Neural progenitor cell (in vitro differentiated cells): ENCODE results near the gene GHR. TPM values are rescaled to one million over a fixed set of nuclear protein-coding genes. Genes with fewer than 3 reads are reported as not detected.
"Not testable (repeated sequence)": the region's sequence is repeated elsewhere in the genome, so short reads cannot be mapped to it uniquely, and the experiment has no call there.

Experiments used
- DNase-seq: peaks from one replicate; pipeline ENCODE4 v3.0.0-alpha.2; 2016; ENCODE audit warnings: low spot score
- H2AFZ ChIP-seq: fragments of 200-600 bp; sonication (generic); replicated peaks from 2 replicates; pipeline ENCODE4 v1.6.1; 2016; ENCODE audit warnings: antibody characterized with exemption
- H3F3A ChIP-seq: fragments of 200-600 bp; sonication (generic); 2 replicates; pipeline ENCODE4 v1.6.1; 2016; ENCODE audit warnings: antibody characterized with exemption, low read depth
- H3K27ac ChIP-seq: fragments of 200-600 bp; sonication (generic); 2 replicates; pipeline ENCODE4 v1.5.1; 2016; ENCODE audit warnings: mild to moderate bottlenecking
- H3K27me3 ChIP-seq: fragments of 200-600 bp; sonication (generic); 2 replicates; pipeline ENCODE4 v1.6.1; 2016; ENCODE audit warnings: mild to moderate bottlenecking, moderate library complexity
- H3K36me3 ChIP-seq: fragments of 200-600 bp; sonication (generic); 2 replicates; pipeline ENCODE4 v1.5.1; 2016
- H3K4me1 ChIP-seq: fragments of 200-600 bp; sonication (generic); 2 replicates; pipeline ENCODE4 v1.6.1; 2016; ENCODE audit warnings: mixed run types
- H3K4me2 ChIP-seq: fragments of 200-600 bp; sonication (generic); 2 replicates; pipeline ENCODE4 v1.6.1; 2016
- H3K4me3 ChIP-seq: fragments of 200-600 bp; sonication (generic); 2 replicates; pipeline ENCODE4 v1.5.1; 2016
- H3K79me2 ChIP-seq: fragments of 200-600 bp; sonication (generic); 2 replicates; pipeline ENCODE4 v1.6.1; 2016; ENCODE audit warnings: low read depth
- H3K9ac ChIP-seq: fragments of 200-600 bp; sonication (generic); 2 replicates; pipeline ENCODE4 v1.6.1; 2016
- H3K9me3 ChIP-seq: fragments of 200-600 bp; sonication (generic); 2 replicates; pipeline ENCODE4 v1.5.1; 2016; ENCODE audit warnings: low read depth
- H4K20me1 ChIP-seq: fragments of 200-600 bp; sonication (generic); 2 replicates; pipeline ENCODE4 v1.6.1; 2016; ENCODE audit warnings: low read depth
- H3K27ac Mint-ChIP-seq: 3 replicates; pipeline ENCODE4 v1.8.0; 2021; ENCODE audit warnings: mixed read lengths
- H3K27me3 Mint-ChIP-seq: 2 replicates; pipeline ENCODE4 v1.8.0; 2022; ENCODE audit warnings: low read depth, mild to moderate bottlenecking, inconsistent platforms, moderate library complexity, mixed read lengths; ENCODE audit not compliant: insufficient read depth
- H3K36me3 Mint-ChIP-seq: 3 replicates; pipeline ENCODE4 v1.8.0; 2021; ENCODE audit warnings: mixed read lengths
- H3K4me1 Mint-ChIP-seq: 3 replicates; pipeline ENCODE4 v1.8.0; 2021; ENCODE audit warnings: mixed read lengths
- H3K4me3 Mint-ChIP-seq: 3 replicates; pipeline ENCODE4 v1.8.0; 2021; ENCODE audit warnings: mild to moderate bottlenecking, moderate library complexity, mixed read lengths
- H3K9me3 Mint-ChIP-seq: 3 replicates; pipeline ENCODE4 v1.8.0; 2020; ENCODE audit warnings: mixed read lengths
- CTCF ChIP-seq: fragments of 200-600 bp; sonication (generic); IDR thresholded peaks from 2 replicates; pipeline ENCODE4 v1.5.1; 2017; ENCODE audit warnings: antibody characterized with exemption, mild to moderate bottlenecking
- EZH2 ChIP-seq: fragments of 200-600 bp; sonication (generic); IDR thresholded peaks from 2 replicates; pipeline ENCODE4 v1.6.1; 2017; ENCODE audit warnings: antibody characterized with exemption, mild to moderate bottlenecking, moderate library complexity
- EZH2phosphoT487 ChIP-seq: fragments of 200-600 bp; sonication (generic); IDR thresholded peaks from 2 replicates; pipeline ENCODE4 v1.6.1; 2017; ENCODE audit warnings: antibody characterized with exemption
- total RNA-seq: library from RNA; depleted of rRNA; stranded (reverse); fragments of >200 nt; gene quantifications from 2 replicates; pipeline ENCODE4 v1.2.3, GENCODE V29; 2015; ENCODE audit warnings: low replicate concordance

GHR gene
- total RNA-seq, 1 donor from 2014 or later = 0.07 TPM

- Histone ChIP-seq H3K4me3 (no peak overlapping the region), H3F3A (no peaks in the 10 kb centered on the region), H3K79me2 (no peaks in the 10 kb centered on the region), H2AFZ (no peak overlapping the region), H3K9ac (no peak overlapping the region), H3K27me3 (no peaks in the 10 kb centered on the region), H3K36me3 (no peaks in the 10 kb centered on the region), H3K4me1 (no peaks in the 10 kb centered on the region), H3K4me2 (no peak overlapping the region), H3K9me3 (no peaks in the 10 kb centered on the region), H3K27ac (no peak overlapping the region), H4K20me1 (no peaks in the 10 kb centered on the region)
- H3K9me3 Mint-ChIP-seq = no peaks in the 10 kb centered on the region
- no peak for DNase-seq
- H3K4me1 Mint-ChIP-seq = no peaks in the 10 kb centered on the region
- no peaks in the 10 kb centered on the region for H3K36me3 Mint-ChIP-seq
- TF ChIP-seq EZH2phosphoT487 = no peak
- TF ChIP-seq EZH2 = no peak
- no peak for TF ChIP-seq CTCF
- no peak overlapping the region for H3K4me3 Mint-ChIP-seq
- no peaks in the 10 kb centered on the region for H3K27me3 Mint-ChIP-seq
- H3K27ac Mint-ChIP-seq = no peak overlapping the region
Observed at GRCh38 chr5:42654645-42655044, 231.4 kb downstream of the GHR start.

- Mint-ChIP-seq H3K9me3 (no peaks in the 10 kb centered on the region), H3K36me3 (no peaks in the 10 kb centered on the region)
- no peak overlapping the region for H3K4me2 ChIP-seq
Observed at GRCh38 chr5:42655982-42656650, 232.9 kb downstream of the GHR start.

GRCh38 chr5:42656651-42657015 lies 233.4 kb downstream of the GHR start:
- no peak overlapping the region for H3K9ac ChIP-seq
- no peak for TF ChIP-seq EZH2phosphoT487
- peak; percentile 9 for TF ChIP-seq CTCF
- H3K27me3 ChIP-seq = no peaks in the 10 kb centered on the region
- no peak overlapping the region for H3K27ac Mint-ChIP-seq
- no peak for DNase-seq
- H3K27ac ChIP-seq = no peak overlapping the region
- no peaks in the 10 kb centered on the region for H3K36me3 ChIP-seq
- no peaks in the 10 kb centered on the region for H3K27me3 Mint-ChIP-seq
- no peak overlapping the region for H2AFZ ChIP-seq
- no peaks in the 10 kb centered on the region for H3K4me1 Mint-ChIP-seq
- no peaks in the 10 kb centered on the region for H3K4me1 ChIP-seq
- H3K9me3 ChIP-seq = no peaks in the 10 kb centered on the region
- H3K4me2 ChIP-seq = no peak overlapping the region
- no peaks in the 10 kb centered on the region for H3K9me3 Mint-ChIP-seq
- no peaks in the 10 kb centered on the region for H4K20me1 ChIP-seq
- H3K36me3 Mint-ChIP-seq = no peaks in the 10 kb centered on the region
- no peaks in the 10 kb centered on the region for H3F3A ChIP-seq
- H3K4me3 Mint-ChIP-seq = no peak overlapping the region
- no peak overlapping the region for H3K4me3 ChIP-seq
- H3K79me2 ChIP-seq = no peaks in the 10 kb centered on the region

More at GRCh38 chr5:42655982-42656650, 232.9 kb downstream of the GHR start:
- Mint-ChIP-seq H3K27me3 (no peaks in the 10 kb centered on the region), H3K4me3 (no peak overlapping the region), H3K27ac (no peak overlapping the region), H3K4me1 (no peaks in the 10 kb centered on the region)
- H4K20me1 ChIP-seq = no peaks in the 10 kb centered on the region
- no peak overlapping the region for H3K27ac ChIP-seq
- no peak overlapping the region for H3K9ac ChIP-seq
- H3K36me3 ChIP-seq = no peaks in the 10 kb centered on the region
- no peak overlapping the region for H3K4me3 ChIP-seq
- no peaks in the 10 kb centered on the region for H3K27me3 ChIP-seq
- no peak for DNase-seq
- no peaks in the 10 kb centered on the region for H3F3A ChIP-seq
- TF ChIP-seq EZH2phosphoT487 (no peak), EZH2 (no peak), CTCF (no peak)
- no peaks in the 10 kb centered on the region for H3K9me3 ChIP-seq
- H3K4me1 ChIP-seq = no peaks in the 10 kb centered on the region
- no peaks in the 10 kb centered on the region for H3K79me2 ChIP-seq
- H2AFZ ChIP-seq = no peak overlapping the region

- H3K4me3 Mint-ChIP-seq, H3K9ac ChIP-seq, H3K9me3 Mint-ChIP-seq, H3K4me1 ChIP-seq, H3K9me3 ChIP-seq, H3K27me3 ChIP-seq, H3K4me1 Mint-ChIP-seq, H3F3A ChIP-seq, DNase-seq, H4K20me1 ChIP-seq, H2AFZ ChIP-seq, H3K79me2 ChIP-seq, H3K27ac ChIP-seq, H3K4me3 ChIP-seq, H3K36me3 ChIP-seq, H3K36me3 Mint-ChIP-seq, H3K4me2 ChIP-seq, H3K27me3 Mint-ChIP-seq, H3K27ac Mint-ChIP-seq: not testable (repeated sequence)
Observed at GRCh38 chr5:42659869-42660268, 236.6 kb downstream of the GHR start.
